Subcutaneous adipose tissue (tissue), 4 donors: Measurements from ENCODE around the gene TWIST2. TPM values are rescaled to one million over a fixed set of nuclear protein-coding genes. Genes with fewer than 3 reads are reported as not detected.

Source experiments
- total RNA-seq, 4 donors: library from RNA; depleted of rRNA; stranded (reverse); fragments of >200 nt; gene quantifications; one replicate each; pipeline ENCODE4 v1.1.0, GENCODE V29; 2016
- TF ChIP-seq, protein P1 (sequence below): fragments of 450-650 bp; IDR thresholded peaks from one replicate; pipeline ENCODE4 v1.5.1; 2016; ENCODE audit warnings: low read depth, mild to moderate bottlenecking, control low read depth, antibody characterized with exemption, moderate library complexity

TWIST2 gene
- total RNA-seq, 4 donors from 2014 or later: 90.8 to 282 (median 125) TPM

DNA sequence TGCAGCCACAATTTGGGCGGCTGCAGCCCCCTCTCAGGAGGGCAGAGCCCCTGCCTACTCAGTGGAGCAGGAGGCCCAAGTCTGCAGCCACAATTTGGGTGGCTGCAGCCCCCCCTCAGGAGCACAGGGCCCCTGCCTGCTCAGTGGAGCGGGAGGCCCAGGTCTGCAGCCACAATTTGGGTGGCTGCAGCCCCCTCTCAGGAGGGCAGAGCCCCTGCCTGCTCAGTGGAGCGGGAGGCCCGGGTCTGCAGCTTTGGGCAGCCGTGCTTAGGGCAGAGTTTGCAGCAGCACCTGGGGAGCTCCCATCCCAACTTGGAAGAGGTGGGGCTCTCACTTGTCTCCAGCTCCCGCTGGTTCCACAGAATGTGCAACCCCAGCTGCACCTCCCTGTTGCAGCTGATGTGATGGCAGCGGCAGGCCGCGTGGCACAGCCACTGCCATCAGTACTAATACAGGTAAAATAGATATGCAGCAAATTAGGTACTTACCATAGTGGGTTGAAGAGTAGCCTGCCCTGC lies 99.4 kb downstream of the TWIST2 start:
- TF ChIP-seq, protein P1, sequence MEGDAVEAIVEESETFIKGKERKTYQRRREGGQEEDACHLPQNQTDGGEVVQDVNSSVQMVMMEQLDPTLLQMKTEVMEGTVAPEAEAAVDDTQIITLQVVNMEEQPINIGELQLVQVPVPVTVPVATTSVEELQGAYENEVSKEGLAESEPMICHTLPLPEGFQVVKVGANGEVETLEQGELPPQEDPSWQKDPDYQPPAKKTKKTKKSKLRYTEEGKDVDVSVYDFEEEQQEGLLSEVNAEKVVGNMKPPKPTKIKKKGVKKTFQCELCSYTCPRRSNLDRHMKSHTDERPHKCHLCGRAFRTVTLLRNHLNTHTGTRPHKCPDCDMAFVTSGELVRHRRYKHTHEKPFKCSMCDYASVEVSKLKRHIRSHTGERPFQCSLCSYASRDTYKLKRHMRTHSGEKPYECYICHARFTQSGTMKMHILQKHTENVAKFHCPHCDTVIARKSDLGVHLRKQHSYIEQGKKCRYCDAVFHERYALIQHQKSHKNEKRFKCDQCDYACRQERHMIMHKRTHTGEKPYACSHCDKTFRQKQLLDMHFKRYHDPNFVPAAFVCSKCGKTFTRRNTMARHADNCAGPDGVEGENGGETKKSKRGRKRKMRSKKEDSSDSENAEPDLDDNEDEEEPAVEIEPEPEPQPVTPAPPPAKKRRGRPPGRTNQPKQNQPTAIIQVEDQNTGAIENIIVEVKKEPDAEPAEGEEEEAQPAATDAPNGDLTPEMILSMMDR: no peak

DNA sequence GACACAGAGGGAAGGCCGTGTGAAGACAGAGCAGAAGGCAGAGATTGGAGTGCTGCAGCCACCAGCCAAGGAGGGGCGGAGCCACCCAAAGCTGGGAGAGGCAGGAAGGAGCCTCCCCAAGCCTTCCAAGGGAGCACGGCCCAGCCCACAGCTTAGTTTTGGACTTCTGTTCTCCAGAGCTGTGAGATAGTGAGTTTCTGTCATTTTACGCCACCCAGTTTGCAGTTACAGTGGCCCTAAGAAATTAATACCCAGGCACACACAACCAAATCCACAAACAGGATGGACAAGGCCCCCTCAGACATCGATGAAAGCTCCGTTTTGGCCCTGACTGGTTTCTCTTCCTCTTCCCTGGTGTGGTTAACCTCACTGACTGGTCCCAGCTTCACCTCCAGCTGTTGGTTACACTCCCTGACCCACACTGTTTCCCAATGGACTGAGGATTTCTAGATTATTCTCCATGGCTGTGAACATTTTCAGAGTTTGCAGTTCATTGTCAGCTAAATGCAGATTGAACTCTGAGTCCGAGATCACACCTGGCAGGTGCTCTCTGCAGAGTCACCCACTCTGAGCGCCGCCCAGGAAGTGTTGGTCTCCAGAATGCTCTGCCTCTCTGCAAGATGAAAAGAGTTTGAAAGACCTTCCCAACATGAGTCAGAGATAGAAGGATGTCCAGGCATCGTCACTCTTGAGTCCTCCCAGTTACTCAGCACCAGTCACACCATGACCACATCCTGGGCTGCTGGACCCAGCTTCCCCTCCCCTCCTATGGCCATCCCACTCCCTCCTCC lies 100.2 kb downstream of the TWIST2 start:
- TF ChIP-seq, protein P1: no peak

DNA sequence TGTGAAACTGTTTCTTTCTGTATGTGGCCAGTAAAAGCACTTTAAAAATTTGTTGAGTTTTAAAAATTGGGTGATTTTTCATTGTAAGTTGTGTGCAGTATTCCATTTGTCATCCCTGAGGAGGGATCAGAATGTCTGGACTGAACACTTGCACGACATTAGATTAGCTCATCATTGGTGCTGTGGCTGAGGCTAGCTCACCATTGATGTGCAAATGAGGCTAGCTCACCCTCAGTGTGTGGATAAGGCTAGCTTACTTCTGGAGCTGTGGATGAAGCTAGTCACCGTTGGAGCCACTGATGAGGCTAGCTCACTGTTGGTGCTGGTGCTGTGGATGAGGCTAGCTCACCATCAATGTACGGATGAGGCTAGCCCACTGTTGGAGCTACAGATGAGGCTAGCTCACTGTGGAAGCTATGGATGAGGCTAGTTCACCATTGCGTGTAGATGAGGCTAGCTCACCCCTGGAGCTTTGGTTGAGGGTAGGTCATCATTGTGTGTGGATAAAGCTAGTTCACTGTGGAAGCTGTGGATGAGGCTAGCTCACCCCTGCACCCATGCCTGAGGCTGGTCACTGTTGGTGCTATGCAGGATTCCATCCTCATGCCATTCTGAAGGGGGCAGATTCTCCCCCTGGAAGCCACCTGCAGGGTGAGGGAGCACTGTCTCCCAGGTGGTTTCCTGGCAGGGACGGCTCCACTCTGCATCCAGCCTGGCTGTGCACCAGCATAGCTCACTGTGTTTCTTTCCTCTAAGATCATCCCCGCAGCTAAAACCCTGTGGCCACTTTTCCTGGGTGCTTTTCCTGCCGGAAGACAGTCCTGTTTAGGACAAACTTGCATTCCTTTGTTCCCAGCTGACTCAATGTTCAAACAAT lies 101.1 kb downstream of the TWIST2 start:
- TF ChIP-seq, protein P1: no peak

DNA sequence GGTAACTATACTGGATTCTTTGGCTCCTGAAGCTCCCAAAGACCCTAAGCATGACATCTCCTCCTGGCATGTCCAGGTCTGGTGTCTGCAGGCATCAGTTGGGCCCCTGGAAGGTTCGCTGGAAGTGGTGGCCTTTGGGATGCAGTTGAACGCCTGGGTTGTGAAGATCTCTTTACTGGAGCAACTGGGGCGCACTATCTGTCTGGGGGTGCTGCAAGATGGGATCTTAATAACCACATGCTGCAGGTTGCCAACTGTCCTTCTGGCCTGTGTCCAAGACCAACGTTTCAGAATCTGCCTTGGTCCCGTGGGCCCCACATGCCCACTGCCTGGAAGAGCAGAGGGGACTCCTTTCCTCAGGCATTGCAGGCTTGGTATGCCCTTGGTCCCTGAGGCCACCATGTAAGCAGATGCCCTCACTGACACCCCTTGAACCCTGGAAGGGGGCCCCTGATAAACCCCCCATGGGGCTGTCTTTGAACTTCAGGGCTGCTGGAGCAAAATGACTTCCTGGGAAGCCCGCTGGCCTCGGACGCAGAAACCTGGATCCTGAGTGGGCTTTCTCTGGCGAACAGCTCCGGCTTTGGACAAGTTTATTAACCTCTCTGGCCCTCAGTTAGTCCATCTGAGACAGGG lies 101.9 kb downstream of the TWIST2 start:
- TF ChIP-seq, protein P1: no peak

DNA sequence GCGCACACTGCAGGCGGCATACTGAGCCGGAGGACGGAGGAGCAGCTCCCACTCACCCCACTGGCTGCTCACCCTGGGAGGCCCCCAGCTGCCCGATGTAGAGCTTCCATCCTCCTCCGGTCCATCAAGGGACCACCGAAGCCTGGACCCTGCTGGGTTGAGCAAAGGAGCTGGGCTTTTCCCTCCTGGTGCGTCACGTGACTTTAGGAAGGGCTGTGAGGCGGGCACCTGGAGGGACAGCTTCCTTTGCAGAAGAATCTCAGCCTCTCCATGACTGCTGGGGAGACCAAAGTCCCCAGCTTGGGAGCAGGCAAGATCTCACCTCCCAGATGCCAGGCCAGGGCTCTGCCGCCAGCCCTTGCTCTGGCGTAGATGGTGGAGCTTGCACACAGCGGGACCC lies 102.7 kb downstream of the TWIST2 start:
- TF ChIP-seq, protein P1: no peak

DNA sequence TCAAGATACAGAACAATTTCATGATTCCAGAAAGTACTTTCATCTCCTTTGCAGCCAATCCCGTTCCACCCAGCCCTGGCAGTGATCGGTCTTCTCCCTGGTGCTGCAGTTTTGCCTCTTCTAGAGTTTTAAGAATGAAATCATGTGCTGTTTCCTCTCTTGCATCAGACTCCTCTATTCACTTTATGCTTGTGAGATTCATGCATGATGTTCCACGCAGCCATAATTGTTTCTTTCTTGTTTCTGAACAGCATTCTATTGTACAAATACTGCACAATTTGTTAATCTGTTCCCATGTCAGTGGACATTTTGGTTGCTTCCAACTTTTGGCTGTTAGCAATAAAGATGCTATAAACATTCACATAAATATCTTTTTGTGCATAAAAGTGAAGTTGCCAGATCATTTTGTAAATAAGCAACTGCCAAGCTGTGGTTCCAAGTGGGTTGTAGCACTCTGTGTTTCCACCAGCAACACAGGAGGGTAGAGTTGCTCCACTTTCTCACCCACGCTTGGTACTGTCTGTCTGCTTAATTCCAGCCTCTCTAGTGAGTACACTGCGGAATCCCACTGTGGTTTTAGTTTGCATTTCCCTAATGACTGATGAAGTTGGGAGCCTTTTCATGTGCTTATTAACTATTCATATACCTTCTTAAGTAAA lies 104.5 kb downstream of the TWIST2 start:
- TF ChIP-seq, protein P1: no peak
